HepG2 (cell line): ENCODE data around the gene ADGRG1. TPM values are rescaled to one million over a fixed set of nuclear protein-coding genes. Genes with fewer than 3 reads are reported as not detected.
A peak's percentile ranks its signal among the peaks of the same experiment; 100 is the strongest.

ENCODE experiments used
- ADNP ChIP-seq: sonication (generic); formaldehyde crosslinking; IDR thresholded peaks from 2 replicates; pipeline ENCODE4 v1.4.0; 2020; ENCODE audit warnings: missing genetic modification reagents
- DMTF1 ChIP-seq: sonication (generic); formaldehyde crosslinking; IDR thresholded peaks from 2 replicates; pipeline ENCODE4 v1.4.0; 2020; ENCODE audit warnings: mild to moderate bottlenecking, missing genetic modification reagents
- HOXA5 ChIP-seq: sonication (generic); formaldehyde crosslinking; IDR thresholded peaks from 2 replicates; pipeline ENCODE4 v1.4.0; 2020; ENCODE audit warnings: missing genetic modification reagents
- IRF9 ChIP-seq: sonication (generic); formaldehyde crosslinking; IDR thresholded peaks from 2 replicates; pipeline ENCODE4 v1.8.0; 2022; ENCODE audit warnings: missing genetic modification reagents, mild to moderate bottlenecking, borderline replicate concordance
- KDM5B ChIP-seq: sonication (generic); formaldehyde crosslinking; IDR thresholded peaks from 2 replicates; pipeline ENCODE4 v1.4.0; 2020; ENCODE audit warnings: missing genetic modification reagents, mild to moderate bottlenecking, borderline replicate concordance
- LBX2 ChIP-seq: sonication (generic); formaldehyde crosslinking; IDR thresholded peaks from 2 replicates; pipeline ENCODE4 v1.5.0; 2020; ENCODE audit warnings: missing genetic modification reagents, mild to moderate bottlenecking, borderline replicate concordance
- RBM39 ChIP-seq: fragments of 200-400 bp; formaldehyde crosslinking; IDR thresholded peaks from one replicate; pipeline ENCODE4 v1.6.1; 2018; ENCODE audit warnings: antibody characterized with exemption, mild to moderate bottlenecking, low read depth, low read length; ENCODE audit not compliant: poor library complexity, severe bottlenecking
- SMC3 ChIP-seq: IDR thresholded peaks from 2 replicates; pipeline ENCODE4 v1.6.1; 2011; ENCODE audit warnings: low read length, improper control_type of control experiment
- SRF ChIP-seq: IDR thresholded peaks from 2 replicates; pipeline ENCODE4 v1.6.1; 2011; ENCODE audit warnings: mild to moderate bottlenecking, low read depth, low read length, moderate library complexity
- SRSF9 ChIP-seq: fragments of 200-400 bp; formaldehyde crosslinking; IDR thresholded peaks from 2 replicates; pipeline ENCODE4 v1.6.1; 2018; ENCODE audit warnings: borderline replicate concordance, mild to moderate bottlenecking, low read depth, low read length; ENCODE audit not compliant: insufficient read depth, poor library complexity, severe bottlenecking
- ZKSCAN1 ChIP-seq: fragments of 150-350 bp; IDR thresholded peaks from 2 replicates; pipeline ENCODE4 v1.6.1; 2014; ENCODE audit warnings: low read length
- ZMYM4 ChIP-seq: sonication (generic); formaldehyde crosslinking; IDR thresholded peaks from 2 replicates; pipeline ENCODE4 v1.8.1; 2023; ENCODE audit warnings: mild to moderate bottlenecking, missing genetic modification reagents
- ZNF292 ChIP-seq: sonication (generic); formaldehyde crosslinking; IDR thresholded peaks from 2 replicates; pipeline ENCODE4 v1.8.1; 2022; ENCODE audit warnings: mild to moderate bottlenecking, low read depth, missing genetic modification reagents, borderline replicate concordance
- ZNF382 ChIP-seq: sonication (generic); formaldehyde crosslinking; IDR thresholded peaks from 2 replicates; pipeline ENCODE4 v1.5.0; 2020; ENCODE audit warnings: missing genetic modification reagents, mild to moderate bottlenecking, borderline replicate concordance
- ZNF460 ChIP-seq: sonication (generic); formaldehyde crosslinking; IDR thresholded peaks from 2 replicates; pipeline ENCODE4 v1.5.1; 2020; ENCODE audit warnings: missing genetic modification reagents, mild to moderate bottlenecking, borderline replicate concordance
- ZNF503 ChIP-seq: sonication (generic); formaldehyde crosslinking; IDR thresholded peaks from 2 replicates; pipeline ENCODE4 v1.4.0; 2020; ENCODE audit warnings: missing genetic modification reagents
- ZNF530 ChIP-seq: sonication (generic); formaldehyde crosslinking; IDR thresholded peaks from 2 replicates; pipeline ENCODE4 v1.5.0; 2020; ENCODE audit warnings: low read depth, mild to moderate bottlenecking, missing genetic modification reagents
- ZNF746 ChIP-seq: sonication (generic); formaldehyde crosslinking; IDR thresholded peaks from 2 replicates; pipeline ENCODE4 v1.8.0; 2022; ENCODE audit warnings: mild to moderate bottlenecking, missing genetic modification reagents
- ZNF879 ChIP-seq: sonication (generic); formaldehyde crosslinking; IDR thresholded peaks from 2 replicates; pipeline ENCODE4 v1.8.1; 2023; ENCODE audit warnings: missing genetic modification reagents
- ZSCAN25 ChIP-seq: sonication (generic); formaldehyde crosslinking; IDR thresholded peaks from 2 replicates; pipeline ENCODE4 v1.8.0; 2022; ENCODE audit warnings: mild to moderate bottlenecking, missing genetic modification reagents
- ZSCAN5A ChIP-seq: sonication (generic); formaldehyde crosslinking; IDR thresholded peaks from 2 replicates; pipeline ENCODE4 v1.8.0; 2022; ENCODE audit warnings: mild to moderate bottlenecking, missing genetic modification reagents, borderline replicate concordance
- polyA plus RNA-seq, 8 experiments: library from polyadenylated mRNA; depleted of rRNA in 3 of 8; stranded (reverse) in 7 of 8; unstranded in 1 of 8; fragments of >200 nt; fragmentation: Illumina TruSeq in 4 of 8; extraction: Trizol in 4 of 8; gene quantifications; 2 replicates each; pipeline versions ENCODE4 v1.2.1 to v1.2.3, GENCODE V29; 2011 to 2016; ENCODE audit warnings: low read depth in 4 of 8, missing spikeins in 1 of 8, mixed read lengths in 1 of 8; ENCODE audit not compliant: insufficient read depth in 1 of 8
- total RNA-seq, 5 experiments: library from RNA; depleted of rRNA; stranded (reverse); fragments of >200 nt; fragmentation: Illumina TruSeq; extraction: Trizol; gene quantifications; 2 replicates each; pipeline ENCODE4 v1.2.3, GENCODE V29; 2016; ENCODE audit warnings: low read depth in 1 of 5

ADGRG1 gene
- total and polyA plus RNA-seq, 2 of the 13 experiments (the other 11 are each of a cell fraction or from before 2014, with no cell fraction given): 2.7 to 5.9 TPM

GRCh38 chr16:57667048-57667525 lies 38.7 kb downstream of the ADGRG1 start (continued):
- TF ChIP-seq ZNF503: no peak
- TF ChIP-seq ZNF292 (CRISPR knock-in tag): no peak
- TF ChIP-seq ZNF460: no peak; the same call in 1 of the 2 replicates
- TF ChIP-seq ZNF382 (CRISPR knock-in tag): no peak
- no peak for TF ChIP-seq ZSCAN5A (CRISPR knock-in tag)
- 0 out of 2 replicates have a peak, but pooled peaks have one; percentile 11 for TF ChIP-seq ZSCAN25 (CRISPR knock-in tag)
- TF ChIP-seq ZMYM4: no peak; the same call in 1 of the 2 replicates
- TF ChIP-seq IRF9: no peak
- no peak for TF ChIP-seq RBM39
- no peak for TF ChIP-seq ZNF879 (CRISPR knock-in tag)
- TF ChIP-seq LBX2 (CRISPR knock-in tag): no peak
- no peak; the same call in 1 of the 2 replicates for TF ChIP-seq KDM5B (CRISPR knock-in tag)
- 0 out of 2 replicates have a peak, but pooled peaks have one; percentile 7 for TF ChIP-seq HOXA5
- no peak for TF ChIP-seq SRF
- no peak for TF ChIP-seq ZKSCAN1
- TF ChIP-seq SMC3: no peak
- no peak for TF ChIP-seq SRSF9
- TF ChIP-seq ZNF530 (CRISPR knock-in tag): no peak
- no peak for TF ChIP-seq ZNF746 (CRISPR knock-in tag)
- TF ChIP-seq ADNP (CRISPR knock-in tag): no peak
- 0 out of 2 replicates have a peak, but pooled peaks have one; percentile 4 for TF ChIP-seq DMTF1
